Fibroblast of the aortic adventitia (primary cell): ENCODE measurements around the gene PPP2R3B. TPM values are rescaled to one million over a fixed set of nuclear protein-coding genes. Genes with fewer than 3 reads are reported as not detected.
"Not testable (repeated sequence)": the region's sequence is repeated elsewhere in the genome, so short reads cannot be mapped to it uniquely, and the experiment has no call there.

Source experiments
- DNase-seq: peaks from one replicate; pipeline ENCODE4 v3.0.0-alpha.2; 2010; ENCODE audit warnings: low read depth
- H3K4me3 ChIP-seq: 2 replicates; pipeline ENCODE4 v1.5.1; 2011; ENCODE audit warnings: low read depth, mild to moderate bottlenecking, control low read depth, low read length, moderate library complexity
- total RNA-seq: library from RNA; depleted of rRNA; stranded (reverse); fragments of >200 nt; gene quantifications from 2 replicates; pipeline ENCODE4 v1.2.3, GENCODE V29; 2012; ENCODE audit warnings: low replicate concordance
- TF ChIP-seq, protein P1 (sequence below): IDR thresholded peaks from 2 replicates; pipeline ENCODE4 v1.5.1; 2011; ENCODE audit warnings: mild to moderate bottlenecking, low read length, control low read depth, inconsistent platforms; ENCODE audit not compliant: insufficient read depth

Gene PPP2R3B
- total RNA-seq, 1 donor: 9.9 TPM

GRCh38 chrX:390459-390858 lies 3.8 kb upstream of the PPP2R3B start:
- H3K4me3 ChIP-seq: no peak overlapping the region
- TF ChIP-seq, protein P1, sequence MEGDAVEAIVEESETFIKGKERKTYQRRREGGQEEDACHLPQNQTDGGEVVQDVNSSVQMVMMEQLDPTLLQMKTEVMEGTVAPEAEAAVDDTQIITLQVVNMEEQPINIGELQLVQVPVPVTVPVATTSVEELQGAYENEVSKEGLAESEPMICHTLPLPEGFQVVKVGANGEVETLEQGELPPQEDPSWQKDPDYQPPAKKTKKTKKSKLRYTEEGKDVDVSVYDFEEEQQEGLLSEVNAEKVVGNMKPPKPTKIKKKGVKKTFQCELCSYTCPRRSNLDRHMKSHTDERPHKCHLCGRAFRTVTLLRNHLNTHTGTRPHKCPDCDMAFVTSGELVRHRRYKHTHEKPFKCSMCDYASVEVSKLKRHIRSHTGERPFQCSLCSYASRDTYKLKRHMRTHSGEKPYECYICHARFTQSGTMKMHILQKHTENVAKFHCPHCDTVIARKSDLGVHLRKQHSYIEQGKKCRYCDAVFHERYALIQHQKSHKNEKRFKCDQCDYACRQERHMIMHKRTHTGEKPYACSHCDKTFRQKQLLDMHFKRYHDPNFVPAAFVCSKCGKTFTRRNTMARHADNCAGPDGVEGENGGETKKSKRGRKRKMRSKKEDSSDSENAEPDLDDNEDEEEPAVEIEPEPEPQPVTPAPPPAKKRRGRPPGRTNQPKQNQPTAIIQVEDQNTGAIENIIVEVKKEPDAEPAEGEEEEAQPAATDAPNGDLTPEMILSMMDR: no peak
- DNase-seq: no peak

DNA sequence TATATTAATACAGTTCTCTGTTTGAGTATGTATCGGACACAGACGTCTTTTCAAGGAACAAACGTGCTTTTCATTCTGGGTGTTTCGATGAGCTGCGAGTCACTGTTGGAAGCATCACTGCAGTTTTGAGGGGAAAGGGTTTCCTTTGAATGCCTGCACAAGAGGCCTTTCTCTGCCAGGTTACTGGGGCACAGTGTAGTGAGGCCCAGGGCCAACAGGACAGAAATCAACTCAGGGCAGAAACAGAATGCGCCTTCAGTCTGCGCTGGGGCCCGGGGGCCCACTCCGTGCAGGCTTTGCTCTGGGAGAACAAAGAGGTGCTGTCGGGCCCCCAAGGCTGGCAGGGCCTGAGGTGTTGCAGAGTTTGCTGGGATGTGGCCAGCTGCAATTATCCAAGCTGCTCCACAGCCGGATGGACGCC lies 2.3 kb upstream of the PPP2R3B start:
- no peak for DNase-seq
- TF ChIP-seq, protein P1: no peak

GRCh38 chrX:387729-388128 lies 1.0 kb upstream of the PPP2R3B start:
- no peak for DNase-seq
- TF ChIP-seq, protein P1: no peak
- H3K4me3 ChIP-seq: peak overlapping the region; percentile 72

More for the DNA sequence above, 2.3 kb upstream of the PPP2R3B start:
- H3K4me3 ChIP-seq: no peak overlapping the region

DNA sequence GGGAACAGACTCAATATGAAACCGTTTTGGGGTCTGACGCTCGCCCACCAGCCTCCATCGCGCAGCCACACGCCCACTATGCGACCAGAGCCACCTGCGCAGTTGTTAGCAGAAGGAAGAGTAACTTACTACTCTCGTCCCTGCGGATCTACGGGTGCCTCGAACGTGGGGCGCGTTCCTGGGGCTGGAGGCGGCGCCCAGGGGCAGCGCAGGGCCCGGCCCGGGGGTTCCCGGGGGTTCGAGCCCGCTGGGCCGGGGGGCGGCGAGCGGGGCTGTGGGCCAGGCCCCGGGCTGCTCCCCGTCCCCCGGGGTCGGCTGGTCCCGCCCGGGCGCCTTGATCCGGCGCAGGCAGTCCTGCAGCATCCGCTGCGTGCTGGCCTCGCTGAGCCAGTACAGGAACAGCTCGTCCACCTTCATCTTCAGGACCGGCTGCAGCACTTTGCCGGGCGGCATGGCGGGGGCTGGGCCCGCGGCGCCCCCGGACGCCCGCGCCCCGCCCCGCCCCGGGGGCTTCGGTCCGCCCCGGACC lies 404 bp downstream of the PPP2R3B start:
- DNase-seq: no peak
- TF ChIP-seq, protein P1: no peak
- peak overlapping the region; percentile 91 for H3K4me3 ChIP-seq

GRCh38 chrX:385736-386135 lies 971 bp downstream of the PPP2R3B start:
- H3K4me3 ChIP-seq: peak overlapping the region; percentile 91
- DNase-seq: not testable (repeated sequence)

DNA sequence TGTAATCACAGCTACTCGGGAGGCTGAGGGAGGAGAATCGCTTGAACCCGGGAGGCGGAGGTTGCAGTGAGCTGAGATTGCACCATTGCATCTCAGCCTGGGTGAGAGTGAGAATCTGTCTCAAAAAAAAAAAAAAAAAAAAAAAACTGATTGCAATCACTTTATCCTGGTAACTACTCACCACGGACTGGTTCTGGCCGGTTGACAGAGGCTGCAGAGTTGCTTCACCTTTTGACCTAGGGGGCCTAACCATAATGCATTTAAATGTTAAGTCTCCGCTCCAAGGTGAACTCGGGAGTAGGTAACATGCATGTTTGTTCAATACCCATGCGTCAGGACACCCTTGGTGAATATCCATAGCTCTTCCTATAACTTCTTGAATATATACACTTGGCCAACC lies 1.8 kb downstream of the PPP2R3B start:
- TF ChIP-seq, protein P1: no peak
- no peak for DNase-seq
- H3K4me3 ChIP-seq: no peak overlapping the region

GRCh38 chrX:378443-378842 lies 8.3 kb downstream of the PPP2R3B start:
- H3K4me3 ChIP-seq: no peak overlapping the region
- no peak for DNase-seq
- TF ChIP-seq, protein P1: no peak

DNA sequence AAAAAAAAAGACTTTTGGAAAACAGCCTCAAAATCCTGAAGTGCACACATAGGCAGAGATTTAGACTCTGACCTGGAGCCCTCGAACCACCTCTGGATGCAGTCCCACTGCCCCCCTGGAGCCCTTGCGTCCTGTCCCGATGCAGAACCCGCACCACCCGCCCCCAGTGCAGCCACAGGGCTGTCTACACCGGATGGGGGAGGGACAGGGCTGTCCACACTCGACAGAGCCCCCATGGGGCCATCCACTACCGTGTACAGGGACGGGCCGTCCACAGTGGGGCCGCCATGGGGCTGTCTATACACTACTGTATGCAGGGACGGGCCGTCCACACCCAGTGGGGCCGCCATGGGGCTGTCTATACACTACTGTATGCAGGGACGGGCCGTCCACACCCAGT lies 10.5 kb downstream of the PPP2R3B start:
- not testable (repeated sequence) for H3K4me3 ChIP-seq, DNase-seq
